GM12873 (cell line): ENCODE measurements around the gene FAM47B.

Experiments
- TF ChIP-seq, protein P1 (sequence below): IDR thresholded peaks from 2 replicates; pipeline ENCODE4 v1.5.1; 2012; ENCODE audit warnings: low read depth, mild to moderate bottlenecking, moderate library complexity, low read length, control low read depth; ENCODE audit not compliant: insufficient read depth; ENCODE audit errors: missing control alignments

The FAM47B gene

DNA sequence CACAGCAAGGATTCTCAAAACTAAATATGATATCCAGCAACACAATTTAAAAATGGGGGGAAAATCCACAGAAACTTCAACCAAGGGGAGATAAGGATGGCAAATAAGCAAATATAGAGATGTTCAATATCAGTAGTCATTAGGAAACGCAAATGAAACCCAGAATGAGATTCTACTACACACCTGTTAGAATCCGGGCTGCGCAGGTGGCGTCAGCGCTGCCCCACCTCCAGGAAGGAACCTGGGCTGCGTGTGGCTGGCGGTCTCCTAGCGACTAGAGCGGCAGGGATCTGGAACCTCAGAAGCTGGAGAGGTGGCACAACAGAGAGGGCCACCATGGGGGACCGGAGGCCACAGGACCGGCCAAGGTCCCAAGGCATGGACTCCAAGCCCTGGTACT lies at the start of gene FAM47B:
TSS of gene FAM47B (plus strand) at position 301 of the 400 bp plus-strand sequence. CDS start at position 337, 36 bp downstream.
- TF ChIP-seq, protein P1, sequence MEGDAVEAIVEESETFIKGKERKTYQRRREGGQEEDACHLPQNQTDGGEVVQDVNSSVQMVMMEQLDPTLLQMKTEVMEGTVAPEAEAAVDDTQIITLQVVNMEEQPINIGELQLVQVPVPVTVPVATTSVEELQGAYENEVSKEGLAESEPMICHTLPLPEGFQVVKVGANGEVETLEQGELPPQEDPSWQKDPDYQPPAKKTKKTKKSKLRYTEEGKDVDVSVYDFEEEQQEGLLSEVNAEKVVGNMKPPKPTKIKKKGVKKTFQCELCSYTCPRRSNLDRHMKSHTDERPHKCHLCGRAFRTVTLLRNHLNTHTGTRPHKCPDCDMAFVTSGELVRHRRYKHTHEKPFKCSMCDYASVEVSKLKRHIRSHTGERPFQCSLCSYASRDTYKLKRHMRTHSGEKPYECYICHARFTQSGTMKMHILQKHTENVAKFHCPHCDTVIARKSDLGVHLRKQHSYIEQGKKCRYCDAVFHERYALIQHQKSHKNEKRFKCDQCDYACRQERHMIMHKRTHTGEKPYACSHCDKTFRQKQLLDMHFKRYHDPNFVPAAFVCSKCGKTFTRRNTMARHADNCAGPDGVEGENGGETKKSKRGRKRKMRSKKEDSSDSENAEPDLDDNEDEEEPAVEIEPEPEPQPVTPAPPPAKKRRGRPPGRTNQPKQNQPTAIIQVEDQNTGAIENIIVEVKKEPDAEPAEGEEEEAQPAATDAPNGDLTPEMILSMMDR = no peak

DNA sequence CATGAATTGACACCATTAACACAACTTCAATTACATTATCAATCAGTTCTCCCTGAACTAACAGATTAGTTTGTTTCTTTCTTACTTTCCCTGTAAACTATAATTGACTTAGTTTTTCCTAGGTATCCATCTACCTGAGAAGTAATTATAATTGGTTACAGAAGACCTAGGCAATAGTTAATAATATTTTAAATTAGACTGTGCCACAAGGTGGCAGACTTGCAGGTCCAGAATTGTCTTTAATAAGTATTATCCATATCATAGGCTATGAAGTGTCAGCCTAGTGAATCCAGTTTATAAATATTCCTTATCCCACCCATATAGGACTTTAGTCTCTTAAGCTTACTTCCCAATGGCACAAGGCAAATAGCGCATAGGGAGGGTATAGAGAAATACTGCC lies 48.9 kb upstream of the FAM47B start:
- TF ChIP-seq, protein P1 = peak; percentile 9

DNA sequence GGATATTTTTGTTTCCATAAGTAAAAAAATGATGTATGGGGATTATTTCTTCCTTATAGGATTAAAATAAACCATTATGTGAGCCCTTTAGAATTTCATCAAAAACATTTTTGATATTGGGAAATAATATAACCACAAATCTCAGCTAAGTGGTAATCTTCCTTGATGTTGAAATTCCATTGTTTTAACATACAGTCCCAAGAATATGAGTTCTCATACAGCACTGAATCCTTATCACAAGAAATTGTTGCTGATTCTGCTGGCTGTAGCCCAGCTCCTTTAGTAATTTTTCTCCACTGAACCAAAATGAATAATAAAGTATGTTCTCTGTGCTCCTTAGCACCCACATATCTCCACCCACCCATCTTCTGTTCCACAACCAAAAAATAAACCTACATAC lies 41.9 kb upstream of the FAM47B start:
- TF ChIP-seq, protein P1 = no peak

DNA sequence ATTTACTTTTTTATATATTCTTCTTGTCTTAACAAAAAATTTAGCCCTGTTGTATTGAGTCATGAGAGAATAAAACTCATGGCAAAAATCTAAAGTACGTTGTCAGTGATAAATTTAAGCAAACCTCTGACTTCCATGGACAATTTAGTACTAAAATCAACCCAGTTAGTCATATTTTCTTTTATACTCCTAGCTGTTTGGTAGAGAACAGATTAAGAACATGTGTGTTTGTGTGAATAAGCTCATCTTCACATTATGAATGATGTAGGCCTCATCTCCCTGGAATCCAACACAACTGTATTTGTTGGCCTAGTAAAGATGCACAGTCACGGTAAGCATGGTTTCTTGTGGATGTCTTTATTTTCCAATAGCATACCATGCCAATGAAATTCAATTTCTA lies 40.8 kb upstream of the FAM47B start:
- TF ChIP-seq, protein P1 = no peak

DNA sequence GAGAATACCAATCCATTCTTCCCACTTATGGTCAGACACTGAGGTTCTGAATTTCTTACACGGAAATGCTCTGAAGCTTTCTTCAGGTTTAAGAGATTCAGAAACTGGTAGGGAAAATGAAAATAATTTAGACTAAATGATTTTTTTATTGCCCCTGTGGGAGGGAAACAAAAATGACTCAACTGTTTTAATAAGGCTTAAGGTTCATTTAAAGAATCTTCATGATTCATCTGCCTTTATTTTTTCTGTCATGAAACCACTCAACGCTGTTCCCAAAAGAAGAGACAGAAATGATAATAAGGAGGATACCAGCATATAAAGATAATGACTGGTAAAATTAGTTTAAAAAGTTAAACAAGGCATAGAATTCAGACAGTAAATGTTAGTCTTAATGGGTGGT lies 39.3 kb upstream of the FAM47B start:
- TF ChIP-seq, protein P1 = no peak

DNA sequence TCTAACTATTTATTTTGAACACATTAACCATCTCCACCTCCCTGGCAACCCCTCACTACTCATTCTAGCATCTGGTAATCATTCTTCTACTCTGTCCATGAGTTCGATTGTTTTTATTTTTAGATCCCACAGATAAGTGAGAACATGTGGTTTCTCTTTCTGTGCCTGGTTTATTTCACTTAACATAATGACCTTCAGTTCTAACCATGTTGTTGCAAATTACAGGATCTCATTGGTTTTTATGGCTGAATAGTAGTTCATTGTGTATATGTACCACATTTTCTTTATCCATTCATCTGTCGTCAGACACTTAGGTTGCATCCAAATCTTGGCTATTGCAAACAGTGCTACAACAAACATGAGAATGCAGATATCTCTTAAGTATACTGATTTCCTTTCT lies 33.4 kb upstream of the FAM47B start:
- TF ChIP-seq, protein P1 = no peak

DNA sequence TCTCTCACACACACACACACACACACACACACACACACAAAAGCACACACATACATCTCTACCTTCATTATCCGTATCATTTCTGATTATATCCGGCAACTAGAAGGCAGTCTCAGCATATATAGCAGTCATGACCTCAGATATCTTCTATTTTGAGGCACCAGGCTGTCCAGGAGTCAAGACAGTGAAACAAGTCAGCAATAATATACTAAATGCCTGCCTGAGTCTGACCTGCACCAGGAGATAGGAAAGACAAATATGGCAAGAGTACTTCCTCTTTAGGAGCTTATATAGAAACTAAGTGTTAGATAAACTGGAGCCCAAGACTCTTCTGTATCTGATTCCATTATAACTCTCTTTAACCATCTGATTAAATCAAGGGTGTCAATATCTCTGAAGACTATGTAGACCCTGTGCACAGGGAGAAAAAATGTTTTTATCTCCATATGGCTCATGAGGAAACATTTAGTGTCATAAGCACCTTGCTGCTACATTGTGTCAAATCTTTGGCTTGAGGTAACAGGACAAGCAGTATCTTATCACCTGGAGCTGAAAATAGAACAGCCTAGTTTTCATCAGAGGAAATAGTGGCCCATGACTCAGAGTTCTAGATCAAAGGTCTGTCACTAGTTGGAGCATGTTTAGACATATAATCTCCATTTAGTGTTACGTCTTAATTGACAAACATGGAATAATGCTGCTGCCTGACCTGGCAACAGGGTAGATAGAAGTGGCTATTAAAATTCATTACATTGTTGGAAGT lies 27.0 kb upstream of the FAM47B start:
- TF ChIP-seq, protein P1 = no peak
